GM08714 (cell line): ENCODE data around the gene PTGER3.

Experiments used
- H3K4me3 ChIP-seq: fragments of 200-500 bp; sonication (Bioruptor generic); 2 replicates; pipeline ENCODE4 v1.5.1; 2014; ENCODE audit warnings: mild to moderate bottlenecking, low read length, inconsistent platforms
- ZNF274 ChIP-seq: IDR thresholded peaks from 2 replicates; pipeline ENCODE4 v1.6.1; 2012; ENCODE audit warnings: mild to moderate bottlenecking, low read depth, low read length

PTGER3 gene

DNA sequence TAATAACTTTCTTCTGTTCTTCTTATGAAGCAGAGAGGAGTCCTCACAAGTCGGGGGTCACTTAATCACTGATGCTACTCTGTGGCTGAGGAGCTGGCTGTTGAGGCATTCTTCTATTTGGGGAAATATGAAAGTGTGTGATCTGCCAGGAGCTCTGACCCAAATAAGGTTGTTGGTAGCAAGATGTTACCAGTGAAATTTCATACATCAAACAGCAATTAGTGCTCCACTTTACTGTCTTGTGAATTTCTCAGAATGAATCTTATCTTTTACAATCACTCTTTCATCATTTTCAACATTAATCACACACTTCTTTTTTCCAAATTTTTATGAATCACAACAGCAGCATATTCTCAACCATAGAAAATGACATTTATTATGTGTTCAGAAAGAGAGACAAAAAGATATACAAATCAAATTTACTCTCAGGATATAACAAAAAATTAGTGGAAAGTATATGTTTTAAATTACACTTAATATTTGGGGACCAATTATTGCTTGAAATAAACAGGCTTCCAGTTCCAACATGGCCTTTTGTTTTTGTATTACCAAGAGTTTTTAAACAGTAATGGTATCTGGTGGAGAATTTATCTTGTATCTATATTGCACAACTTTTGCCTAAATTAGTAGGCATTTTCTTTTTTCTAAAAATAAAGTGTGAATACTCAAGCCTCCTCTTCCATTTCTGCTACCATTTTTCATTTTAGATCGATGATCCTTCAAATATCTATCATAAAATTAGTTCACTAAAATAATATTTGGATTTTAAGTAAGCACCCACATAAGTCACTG is 9.6 kb downstream of the PTGER3 start:
- TF ChIP-seq ZNF274, result no peak
- no peak overlapping the region for H3K4me3 ChIP-seq

DNA sequence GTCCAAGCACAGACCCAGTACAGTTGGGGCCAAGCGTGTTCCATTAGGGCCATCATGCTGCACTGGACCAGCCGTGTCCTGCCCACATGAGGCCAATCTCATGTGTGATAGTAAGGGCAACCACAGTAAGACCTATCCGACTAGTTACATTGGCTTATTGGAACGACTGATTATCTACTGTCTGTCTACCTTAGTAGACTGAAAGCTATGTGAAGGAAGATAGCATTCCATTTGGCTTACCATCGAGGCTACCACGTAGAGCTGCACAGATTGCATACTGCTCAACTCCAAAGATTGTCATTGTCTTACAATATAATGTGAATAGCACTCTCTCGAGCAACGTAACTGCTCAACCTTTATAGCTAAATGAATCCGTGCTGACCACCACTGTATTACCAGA is 10.6 kb downstream of the PTGER3 start:
- H3K4me3 ChIP-seq, result no peak overlapping the region
- no peak for TF ChIP-seq ZNF274

DNA sequence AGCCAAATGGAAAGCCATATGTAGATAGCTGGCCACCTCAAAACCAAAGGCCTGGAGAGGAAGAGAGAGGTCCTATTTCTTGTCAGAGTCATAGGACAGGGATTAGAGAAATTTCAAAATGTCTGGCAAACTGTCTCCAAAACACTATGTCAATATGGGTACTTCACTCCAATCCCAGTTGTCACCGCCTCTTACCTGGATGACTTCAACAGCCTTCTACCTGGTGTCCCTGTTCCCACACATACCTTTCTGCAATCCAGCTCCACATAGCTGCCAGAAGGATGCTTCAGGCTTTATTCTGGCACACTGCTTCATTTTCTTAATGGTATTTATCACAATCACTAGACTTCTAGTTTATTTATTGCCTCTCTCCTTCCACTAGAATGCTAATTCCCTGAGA is 14.5 kb downstream of the PTGER3 start:
- no peak for TF ChIP-seq ZNF274
- H3K4me3 ChIP-seq, result no peak overlapping the region

DNA sequence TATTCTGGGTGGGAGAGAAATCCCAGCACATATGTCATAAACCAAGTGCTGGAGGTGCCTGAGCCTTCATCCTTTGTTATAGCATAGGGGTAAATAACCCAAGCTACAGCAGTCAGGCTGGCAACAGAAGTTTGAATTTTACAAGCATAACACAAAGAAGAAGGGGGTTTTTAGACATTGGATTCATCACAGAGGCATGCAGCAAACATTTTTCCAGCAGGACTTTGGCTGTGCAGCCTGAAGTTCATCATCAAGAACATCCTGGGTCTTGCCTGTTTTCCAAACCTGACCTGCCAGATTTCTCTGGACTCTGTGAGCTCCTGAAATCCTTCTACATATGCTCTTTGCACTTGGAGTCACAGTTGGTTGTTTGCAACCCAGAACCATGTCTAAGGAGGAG is 16.2 kb downstream of the PTGER3 start:
- no peak overlapping the region for H3K4me3 ChIP-seq
- TF ChIP-seq ZNF274, result no peak

DNA sequence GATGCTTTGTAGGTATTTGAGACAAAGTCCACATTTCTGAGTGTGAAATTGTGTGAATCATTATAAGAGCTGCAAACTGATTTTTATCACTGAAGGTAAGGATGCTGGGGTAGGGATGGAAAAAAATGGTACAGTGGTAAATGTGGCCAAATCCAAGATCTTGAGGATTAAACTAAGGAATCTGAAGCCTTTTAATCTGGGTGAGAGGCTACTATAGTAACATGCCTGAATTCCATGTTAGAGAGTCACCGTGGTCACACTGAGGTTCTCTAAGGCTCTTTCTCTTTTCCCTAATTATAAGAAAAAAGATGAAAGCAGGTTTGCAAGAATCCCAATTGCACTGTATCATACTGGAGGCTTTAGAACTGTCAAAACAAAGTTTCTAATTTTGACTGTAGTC is 17.6 kb downstream of the PTGER3 start:
- no peak overlapping the region for H3K4me3 ChIP-seq
- no peak for TF ChIP-seq ZNF274

DNA sequence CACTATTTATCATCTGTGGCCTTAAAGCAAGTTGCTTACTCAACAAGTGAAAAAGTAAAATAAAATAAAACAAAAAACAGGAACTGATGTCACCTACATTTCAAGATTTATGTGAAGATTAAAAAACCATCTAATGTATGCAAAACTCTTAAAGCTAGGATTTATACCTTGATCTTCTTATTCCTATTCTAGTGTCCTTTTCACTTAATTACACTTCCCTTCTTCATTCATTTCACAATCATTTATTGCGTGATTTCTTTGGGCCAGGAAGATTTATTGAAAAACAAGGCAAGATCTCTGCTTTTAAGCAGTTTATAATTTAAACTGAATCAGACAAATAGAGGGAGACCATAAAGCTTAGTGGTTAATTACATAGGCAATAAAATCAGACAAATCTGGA is 18.6 kb downstream of the PTGER3 start:
- no peak for TF ChIP-seq ZNF274
- H3K4me3 ChIP-seq, result no peak overlapping the region

DNA sequence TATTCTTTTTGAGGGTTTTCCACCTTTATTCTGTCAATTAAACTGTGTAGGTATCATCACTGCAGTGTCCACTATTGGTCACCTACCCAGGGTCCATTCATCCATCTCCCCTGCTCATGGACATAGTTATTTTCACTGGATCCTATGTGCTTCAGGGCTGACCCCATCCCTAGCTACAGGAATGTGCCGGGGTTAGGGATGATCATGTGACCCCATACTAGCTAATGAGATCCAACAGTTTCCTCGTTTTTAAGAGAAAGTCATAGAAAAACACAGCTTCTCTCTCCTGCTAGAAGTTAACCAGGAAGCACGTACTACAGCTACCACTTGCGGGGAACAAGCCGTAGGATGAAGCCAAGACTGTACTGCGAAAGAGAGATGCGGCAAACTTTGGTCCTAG is 19.6 kb downstream of the PTGER3 start:
- no peak for TF ChIP-seq ZNF274

DNA sequence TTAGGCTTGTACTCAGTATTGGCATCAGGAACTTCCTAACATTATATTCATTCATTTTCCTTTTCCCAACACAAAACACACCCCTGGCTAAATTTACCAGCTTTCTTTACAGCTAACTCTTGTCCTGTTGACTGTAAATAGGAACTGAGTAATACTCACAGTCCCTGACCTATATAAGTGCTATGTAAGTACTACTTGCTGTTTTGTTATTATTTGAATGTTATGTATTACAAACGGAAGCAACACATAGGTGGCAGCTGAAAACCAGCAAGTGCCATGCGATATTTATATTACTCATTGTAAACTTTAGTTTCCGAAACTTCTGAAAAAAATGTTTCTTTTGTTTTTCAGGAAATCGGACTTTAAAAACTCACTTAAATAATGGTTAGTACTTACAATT is 21.5 kb downstream of the PTGER3 start:
- H3K4me3 ChIP-seq, result no peak overlapping the region
- TF ChIP-seq ZNF274, result no peak

More for the DNA sequence above, 19.6 kb downstream of the PTGER3 start:
- no peak overlapping the region for H3K4me3 ChIP-seq

DNA sequence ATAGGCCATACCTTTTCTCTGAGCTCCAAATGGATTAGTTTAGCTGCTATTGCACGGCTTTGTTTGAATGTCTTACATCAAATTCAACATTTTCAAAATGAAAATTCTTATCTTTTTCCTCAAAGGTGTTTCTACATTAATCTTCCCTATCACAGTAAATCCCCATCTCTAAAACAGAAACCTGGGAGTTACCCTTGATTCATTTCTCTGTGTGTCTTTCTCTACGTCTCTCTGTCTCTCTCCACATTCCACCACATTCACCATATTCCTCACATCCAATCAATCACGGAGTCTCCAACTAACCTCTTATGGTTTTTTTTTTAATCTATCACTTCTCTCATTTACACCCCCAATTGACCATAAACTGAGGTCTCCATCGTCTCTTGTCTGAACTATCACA is 24.1 kb downstream of the PTGER3 start:
- TF ChIP-seq ZNF274, result no peak
- no peak overlapping the region for H3K4me3 ChIP-seq

DNA sequence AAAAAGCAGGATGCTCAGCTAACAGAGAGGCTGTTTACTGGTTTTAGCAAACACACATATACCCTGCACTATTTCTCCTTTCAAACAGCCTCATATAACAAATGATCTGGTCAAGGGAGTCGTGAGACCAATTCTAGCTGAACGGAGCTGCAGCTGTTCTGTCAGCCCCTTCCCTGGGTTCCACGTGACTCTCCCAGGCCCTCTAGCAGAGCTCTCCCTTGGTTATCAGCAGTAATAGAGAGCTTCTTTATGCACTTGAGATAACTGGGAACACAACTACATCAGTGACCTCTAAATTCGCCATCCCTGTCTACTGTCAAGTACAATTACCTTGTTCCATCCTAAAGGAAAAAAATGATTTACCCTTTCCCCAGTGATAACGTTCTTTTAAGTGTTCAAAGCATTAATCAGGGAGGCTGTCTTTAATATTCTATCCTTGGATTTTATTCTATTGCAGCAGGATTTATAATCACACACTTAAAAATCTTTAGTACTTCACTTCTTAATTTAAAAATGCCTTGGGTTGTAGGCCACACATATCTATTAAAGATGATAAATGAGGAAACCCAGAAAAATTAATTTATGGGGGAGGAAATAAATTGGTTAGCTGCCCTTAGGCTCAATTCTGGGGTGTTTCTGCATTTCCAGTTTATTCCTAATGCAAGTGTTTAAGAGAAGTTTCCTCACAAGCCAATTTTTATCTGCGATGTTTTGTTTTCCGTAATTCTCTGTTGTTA is 28.2 kb downstream of the PTGER3 start:
- no peak for TF ChIP-seq ZNF274
- no peak overlapping the region for H3K4me3 ChIP-seq

DNA sequence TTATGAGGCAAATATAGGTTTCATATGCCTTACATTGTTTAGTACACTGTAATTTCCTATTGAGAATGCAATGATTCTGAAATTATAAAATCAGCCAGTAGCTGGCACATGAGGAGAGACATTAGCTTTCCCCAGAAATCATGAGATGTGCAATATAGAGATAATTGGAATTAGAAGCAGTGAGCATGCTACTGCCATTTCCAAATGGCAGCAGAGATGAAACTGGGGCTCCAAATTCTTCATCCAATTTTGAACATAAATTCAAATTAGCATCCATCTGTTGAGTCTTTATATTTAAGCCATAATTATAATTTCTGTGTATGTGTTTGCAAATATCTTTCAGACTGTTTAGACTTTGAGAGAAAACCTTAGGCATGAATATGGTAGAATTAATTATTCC is 28.8 kb downstream of the PTGER3 start:
- no peak for TF ChIP-seq ZNF274
- no peak overlapping the region for H3K4me3 ChIP-seq

DNA sequence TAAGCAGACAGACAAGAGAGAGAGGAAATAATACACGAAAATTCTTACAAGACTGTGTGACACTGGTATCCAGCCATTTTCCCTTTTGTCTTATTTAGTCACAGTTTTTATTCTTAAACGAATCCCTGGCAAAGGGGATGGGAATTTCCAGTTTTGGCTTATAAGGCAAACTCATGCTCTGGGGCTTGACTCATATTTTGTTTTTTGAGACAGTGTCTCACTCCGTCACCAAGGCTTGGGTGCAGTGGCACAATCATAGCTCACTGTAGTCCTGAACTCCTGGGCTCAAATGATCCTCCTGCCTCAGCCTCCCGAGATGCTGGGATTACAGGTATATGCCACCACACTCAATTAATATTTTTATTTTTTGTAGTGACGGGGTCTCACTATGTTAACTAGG is 31.9 kb downstream of the PTGER3 start:
- TF ChIP-seq ZNF274, result no peak
- H3K4me3 ChIP-seq, result no peak overlapping the region

DNA sequence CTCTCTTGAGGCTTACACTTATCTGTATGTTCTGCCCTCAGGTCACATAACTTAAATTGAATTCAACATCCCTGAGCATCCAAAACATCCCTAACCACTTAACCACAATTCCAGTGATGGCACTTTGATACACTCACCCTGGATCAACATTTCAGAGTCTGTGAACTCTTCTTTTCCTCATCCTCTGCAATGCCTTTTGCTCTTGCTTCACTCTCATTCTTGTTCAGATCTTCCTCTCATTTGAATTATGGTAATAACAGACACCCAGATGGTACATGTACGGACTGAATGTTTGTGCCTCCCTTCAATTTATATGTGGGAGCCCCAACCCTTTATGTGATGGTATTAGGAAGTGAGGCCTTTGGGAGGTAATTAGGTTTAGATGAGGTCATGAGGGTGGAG is 33.4 kb downstream of the PTGER3 start:
- TF ChIP-seq ZNF274, result no peak
- H3K4me3 ChIP-seq, result no peak overlapping the region

DNA sequence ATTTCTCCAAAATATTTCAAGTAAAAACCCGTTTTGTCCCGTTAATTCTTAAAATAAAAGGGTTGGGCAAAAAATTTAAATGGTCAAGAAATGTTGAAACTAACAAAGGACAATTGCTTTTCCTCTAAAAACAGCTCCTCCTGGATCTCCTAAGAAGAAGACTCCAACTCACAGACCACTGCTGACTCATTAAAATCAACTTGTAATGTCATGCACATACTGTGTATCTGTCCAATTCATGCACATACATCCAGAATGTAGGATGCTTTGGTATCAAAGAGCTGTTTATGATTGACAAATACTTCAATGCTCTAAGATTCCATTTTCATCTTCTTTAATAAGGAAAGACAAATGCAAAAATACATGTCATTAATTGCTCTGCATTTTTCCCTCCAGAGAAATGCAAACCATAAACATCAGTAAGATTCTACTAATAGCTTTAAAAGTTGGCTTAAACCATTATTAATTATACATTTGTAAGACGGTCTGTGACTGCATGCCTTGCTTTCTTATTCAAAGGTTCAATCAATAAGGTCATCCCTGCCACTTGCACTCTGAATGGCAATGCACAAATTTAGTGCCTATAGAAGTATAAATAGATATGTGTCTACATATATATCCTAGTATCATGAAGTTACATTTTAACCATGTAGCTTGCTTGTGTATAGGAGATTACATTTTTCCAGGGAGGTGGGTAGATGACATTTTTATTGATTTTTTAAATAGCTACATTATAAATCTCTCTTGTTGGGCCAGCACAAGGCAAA is 44.7 kb downstream of the PTGER3 start:
- H3K4me3 ChIP-seq, result no peak overlapping the region
- TF ChIP-seq ZNF274, result no peak

DNA sequence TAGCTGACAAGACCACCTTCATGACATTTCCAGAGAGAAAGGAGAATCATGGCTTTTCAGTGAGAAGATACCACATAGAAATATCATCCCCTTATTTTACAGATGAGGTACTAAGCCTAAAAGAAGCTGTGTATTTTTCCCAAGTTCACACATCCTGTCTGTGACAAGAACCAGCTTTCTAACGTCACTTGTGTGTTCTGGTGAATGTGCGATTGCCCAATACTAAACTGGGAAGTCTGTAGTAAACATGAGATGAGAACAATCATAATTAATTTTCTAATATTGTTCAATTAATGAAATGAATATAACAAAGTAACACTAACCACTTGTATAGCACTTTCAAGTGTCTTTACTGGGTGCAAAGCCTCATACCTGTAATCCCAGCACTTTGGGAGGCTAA is 46.0 kb downstream of the PTGER3 start:
- no peak for TF ChIP-seq ZNF274
- H3K4me3 ChIP-seq, result no peak overlapping the region
